ENCODE measurements around the gene SLIT3.

The SLIT3 gene

GRCh38 chr5:168914491-168914890 is 386.4 kb downstream of the SLIT3 start:
- DNase-seq (ENCODE audit: low read depth): no peak
- H3K4me3 ChIP-seq (ENCODE audit: low read depth, low read length): no peak overlapping the region
- no peak for TF ChIP-seq CTCF (conservative IDR thresholded peaks at IDR 0.05; ENCODE audit: low read depth, low read length)

- no peak overlapping the region for H3K4me3 ChIP-seq (ENCODE audit: low read depth, low read length)
- TF ChIP-seq CTCF (conservative IDR thresholded peaks at IDR 0.05; ENCODE audit: low read depth, low read length): no peak
- DNase-seq (ENCODE audit: low read depth): no peak
Observed at GRCh38 chr5:168910874-168911273, 390.1 kb downstream of the SLIT3 start.

GRCh38 chr5:168908207-168908606 is 392.7 kb downstream of the SLIT3 start:
- H3K4me3 ChIP-seq (ENCODE audit: low read depth, low read length): no peak overlapping the region
- peak; percentile 31 for DNase-seq (ENCODE audit: low read depth)
- TF ChIP-seq CTCF (conservative IDR thresholded peaks at IDR 0.05; ENCODE audit: low read depth, low read length): no peak

GRCh38 chr5:168903061-168903460 is 397.9 kb downstream of the SLIT3 start:
- no peak overlapping the region for H3K4me3 ChIP-seq (ENCODE audit: low read depth, low read length)
- TF ChIP-seq CTCF (conservative IDR thresholded peaks at IDR 0.05; ENCODE audit: low read depth, low read length): no peak
- no peak for DNase-seq (ENCODE audit: low read depth)

- no peak overlapping the region for H3K4me3 ChIP-seq (ENCODE audit: low read depth, low read length)
- TF ChIP-seq CTCF (conservative IDR thresholded peaks at IDR 0.05; ENCODE audit: low read depth, low read length): no peak
- DNase-seq (ENCODE audit: low read depth): no peak
Observed at GRCh38 chr5:168899673-168900072, 401.3 kb downstream of the SLIT3 start.

GRCh38 chr5:168899264-168899663 is 401.7 kb downstream of the SLIT3 start:
- no peak overlapping the region for H3K4me3 ChIP-seq (ENCODE audit: low read depth, low read length)
- TF ChIP-seq CTCF (conservative IDR thresholded peaks at IDR 0.05; ENCODE audit: low read depth, low read length): no peak
- no peak for DNase-seq (ENCODE audit: low read depth)

GRCh38 chr5:168898247-168898911 is 402.6 kb downstream of the SLIT3 start:
- no peak for DNase-seq (ENCODE audit: low read depth)
- no peak overlapping the region for H3K4me3 ChIP-seq (ENCODE audit: low read depth, low read length)
- no peak for TF ChIP-seq CTCF (conservative IDR thresholded peaks at IDR 0.05; ENCODE audit: low read depth, low read length)
